LNCAP (cell line): ENCODE measurements around the gene XIRP1.

Source experiments
- CTCF ChIP-seq: fragments of 450-650 bp; IDR thresholded peaks from 2 replicates; pipeline ENCODE4 v1.5.1; 2017; ENCODE audit warnings: mild to moderate bottlenecking

The XIRP1 gene

DNA sequence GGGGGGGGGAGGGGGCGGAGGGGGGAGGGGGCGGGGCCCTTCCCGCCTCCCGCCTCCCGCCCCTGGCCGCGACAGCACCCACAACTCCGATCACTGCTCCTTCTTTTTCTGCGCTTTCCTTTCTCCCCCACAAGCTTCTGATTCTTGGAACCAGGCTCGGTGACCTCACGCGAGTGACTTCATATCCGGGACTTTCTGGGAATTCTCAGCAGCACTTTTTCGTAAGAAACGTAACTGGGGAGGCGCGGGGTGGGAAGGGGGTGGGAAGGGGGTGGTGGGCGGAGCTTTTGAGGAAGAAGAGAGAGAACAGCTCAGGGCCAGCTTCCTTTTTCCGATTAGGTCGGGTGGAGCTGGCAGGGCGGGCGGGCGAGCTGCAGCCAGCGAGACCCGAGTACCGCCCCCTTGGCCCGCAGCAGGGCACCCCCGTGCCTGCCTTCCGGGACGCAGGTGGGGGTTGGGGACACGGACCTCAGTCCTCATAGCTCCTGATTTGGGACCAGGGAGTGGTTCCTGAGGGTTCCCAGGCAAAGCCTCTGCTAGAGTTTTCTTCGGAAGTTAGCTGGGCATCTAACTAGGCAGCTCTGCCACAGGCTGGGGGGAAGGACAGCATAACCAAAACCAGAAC, 14.6 kb downstream of the XIRP1 start:
- no peak for TF ChIP-seq CTCF

DNA sequence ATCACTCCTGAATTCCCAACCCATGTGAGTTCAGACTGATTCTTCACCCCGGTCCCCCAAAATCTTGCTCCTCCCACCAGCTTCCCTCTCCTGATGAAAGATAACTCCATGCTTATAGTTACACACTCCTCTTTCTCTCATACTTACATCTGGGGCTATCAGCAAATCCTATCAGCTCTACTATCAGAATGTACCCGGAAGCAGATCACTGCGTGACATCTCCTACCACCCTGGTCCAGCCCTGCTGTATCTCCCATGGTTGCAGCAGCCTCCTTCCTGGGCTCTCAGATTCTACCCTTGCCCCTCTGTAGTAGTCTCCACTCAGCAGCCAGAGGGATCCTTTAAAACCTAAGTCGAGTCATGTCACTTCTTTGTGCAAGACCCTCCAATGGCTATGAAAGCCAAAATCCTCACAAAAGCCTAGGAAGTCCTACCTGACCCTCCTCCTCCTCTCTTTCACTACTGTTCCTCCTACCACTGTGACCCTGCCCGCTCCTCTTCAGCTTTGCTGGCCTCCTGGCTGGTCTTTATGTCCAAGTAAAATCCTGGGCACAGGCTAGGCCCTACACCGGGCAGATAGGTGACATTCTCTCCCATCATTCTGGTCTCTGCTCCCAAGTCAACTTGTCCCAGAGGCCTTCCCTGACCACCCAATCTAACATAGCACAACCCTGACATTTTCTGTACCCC, 16.2 kb downstream of the XIRP1 start:
- TF ChIP-seq CTCF = no peak

DNA sequence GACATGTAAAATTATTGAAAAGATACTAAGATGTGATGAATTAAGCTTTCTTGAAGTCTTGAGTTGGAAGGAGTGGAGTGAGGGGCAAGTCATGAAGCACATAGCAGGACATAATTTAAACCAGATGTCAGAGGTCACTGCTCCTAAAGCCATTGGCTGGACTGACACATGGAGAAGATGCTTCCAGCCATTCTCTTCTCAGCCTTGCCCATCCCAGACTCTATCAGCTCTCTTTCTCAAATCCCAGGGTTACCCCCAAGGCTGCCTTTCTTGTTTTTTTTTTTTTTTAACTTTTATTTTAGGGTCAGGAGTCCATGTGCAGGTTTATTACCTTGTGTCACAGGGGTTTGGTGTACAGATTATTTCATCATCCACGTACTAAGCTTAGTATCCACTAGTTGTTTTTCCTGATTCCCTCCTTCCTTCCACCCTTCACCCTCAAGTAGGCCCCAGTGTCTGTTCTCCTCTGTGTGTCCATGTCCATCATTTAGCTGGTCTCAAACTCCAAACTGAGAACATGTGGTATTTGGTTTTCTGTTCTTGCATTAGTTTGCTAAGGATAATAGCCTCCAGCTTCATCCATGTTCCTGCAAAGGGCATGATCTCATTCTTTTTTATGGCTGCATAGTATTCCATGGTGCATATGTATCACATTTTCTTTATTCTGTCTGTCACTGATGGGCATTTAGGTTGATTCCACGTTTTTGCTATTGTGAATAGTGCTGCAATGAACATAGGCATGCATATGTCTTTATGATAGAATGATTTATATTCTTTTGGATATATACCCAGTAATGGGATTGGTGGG, 18.9 kb downstream of the XIRP1 start:
- no peak for TF ChIP-seq CTCF

DNA sequence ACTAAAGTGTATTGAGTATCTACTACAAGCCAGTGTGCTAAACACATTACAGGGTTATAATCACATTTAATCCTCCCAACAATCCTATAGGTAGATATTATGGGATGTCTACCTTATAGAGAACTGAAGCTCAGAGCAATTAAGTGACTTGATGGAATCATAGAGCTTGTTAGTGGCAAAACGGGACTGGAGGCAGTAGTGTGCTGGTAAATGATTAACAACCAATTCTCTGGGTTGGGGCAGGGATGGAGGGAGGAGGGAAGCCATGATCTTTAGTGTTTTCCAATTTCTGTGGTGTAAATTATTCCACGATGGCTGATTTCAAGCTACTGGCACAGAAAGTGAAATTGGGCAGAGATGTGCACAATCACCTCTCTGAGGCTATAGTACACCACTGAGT, 20.5 kb downstream of the XIRP1 start:
- TF ChIP-seq CTCF = no peak

DNA sequence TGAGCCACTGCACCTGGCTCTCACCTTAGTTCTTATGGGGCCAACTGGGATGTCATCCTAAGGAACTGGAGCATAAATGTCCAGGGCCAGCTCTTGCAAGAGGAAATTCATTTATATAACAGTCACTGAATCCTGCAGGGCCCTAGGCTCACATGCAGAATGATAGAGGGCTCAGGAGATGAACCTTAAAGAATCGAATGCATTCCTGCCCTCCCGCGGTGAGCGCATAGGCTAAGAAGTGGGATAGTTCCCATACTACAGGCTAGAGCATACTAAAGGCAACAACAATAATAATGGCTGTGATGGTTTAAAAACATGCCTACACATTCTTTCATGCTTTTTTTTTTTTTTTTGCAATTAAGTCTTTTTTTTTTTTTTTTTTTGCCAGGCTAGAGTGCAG, 21.9 kb downstream of the XIRP1 start:
- TF ChIP-seq CTCF = no peak

DNA sequence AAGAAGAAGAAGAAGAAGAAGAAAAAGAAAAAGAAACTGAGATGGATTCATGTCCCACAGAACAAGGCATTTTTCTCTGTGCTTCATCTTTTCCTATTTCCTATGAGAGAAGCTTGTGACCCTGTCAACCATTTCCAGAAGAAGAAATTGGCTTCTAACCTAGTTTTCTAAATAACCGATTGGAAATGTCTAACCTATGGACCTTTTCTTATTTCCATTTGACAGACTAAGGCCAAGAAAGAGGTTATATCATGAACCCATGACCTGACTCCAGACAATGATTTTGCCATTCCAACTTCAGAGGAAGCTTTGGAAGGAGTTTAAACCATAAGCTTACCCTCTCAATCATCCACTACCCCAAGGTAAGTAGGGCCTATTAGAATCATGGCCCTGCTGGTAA, 22.7 kb downstream of the XIRP1 start:
- no peak for TF ChIP-seq CTCF

GRCh38 chr3:39168156-39168780, 24.1 kb downstream of the XIRP1 start:
- no peak for TF ChIP-seq CTCF
